Smooth muscle cell (in vitro differentiated cells): Measurements from ENCODE around the gene CDKAL1. TPM values are rescaled to one million over a fixed set of nuclear protein-coding genes. Genes with fewer than 3 reads are reported as not detected.
A peak's percentile ranks its signal among the peaks of the same experiment; 100 is the strongest.

Experiments used
- DNase-seq: peaks from one replicate; lab custom pipeline; 2025; ENCODE audit not compliant: unreplicated experiment; lab: John Stamatoyannopoulos, UW
- H2AFZ ChIP-seq: fragments of 200-600 bp; sonication (generic); 2 replicates; pipeline ENCODE4 v1.6.0; 2016; ENCODE audit warnings: antibody characterized with exemption, low read depth, mild to moderate bottlenecking
- H3F3A ChIP-seq: fragments of 200-600 bp; sonication (generic); 2 replicates; pipeline ENCODE4 v1.6.0; 2017; ENCODE audit warnings: antibody characterized with exemption, low read depth
- H3K27ac ChIP-seq: fragments of 200-600 bp; sonication (generic); 2 replicates; pipeline ENCODE4 v1.5.1; 2016; ENCODE audit warnings: low read depth, mild to moderate bottlenecking
- H3K27me3 ChIP-seq: fragments of 200-600 bp; sonication (generic); 2 replicates; pipeline ENCODE4 v1.6.1; 2016; ENCODE audit warnings: low read depth, mild to moderate bottlenecking
- H3K36me3 ChIP-seq: fragments of 200-600 bp; sonication (generic); 2 replicates; pipeline ENCODE4 v1.5.1; 2016; ENCODE audit warnings: low read depth
- H3K4me1 ChIP-seq: fragments of 200-600 bp; sonication (generic); 2 replicates; pipeline ENCODE4 v1.5.1; 2016; ENCODE audit warnings: low read depth
- H3K4me2 ChIP-seq: fragments of 200-600 bp; sonication (generic); 2 replicates; pipeline ENCODE4 v1.6.0; 2016; ENCODE audit warnings: mild to moderate bottlenecking
- H3K4me3 ChIP-seq: fragments of 200-600 bp; sonication (generic); 2 replicates; pipeline ENCODE4 v1.5.1; 2016; ENCODE audit warnings: mild to moderate bottlenecking
- H3K79me2 ChIP-seq: fragments of 200-600 bp; sonication (generic); 2 replicates; pipeline ENCODE4 v1.6.0; 2016; ENCODE audit warnings: low read depth, mild to moderate bottlenecking
- H3K9ac ChIP-seq: fragments of 200-600 bp; sonication (generic); 2 replicates; pipeline ENCODE4 v1.6.0; 2016; ENCODE audit warnings: low read depth
- H3K9me3 ChIP-seq: fragments of 200-600 bp; sonication (generic); replicated peaks from 2 replicates; pipeline ENCODE4 v1.5.1; 2016; ENCODE audit warnings: low read depth
- H4K20me1 ChIP-seq: fragments of 200-600 bp; sonication (generic); 2 replicates; pipeline ENCODE4 v1.6.0; 2016; ENCODE audit warnings: low read depth
- WGBS: methylation state at CpG from one replicate; pipeline ENCODE4 v1.1.7; 2016; ENCODE audit warnings: low lambda C conversion rate; 5-methylcytosine and 5-hydroxymethylcytosine counted together
- polyA plus RNA-seq: library from polyadenylated mRNA; unstranded; fragments of >200 nt; fragmentation: Nextera tagmentation; extraction: Ambion mirVana; gene quantifications from 2 replicates; pipeline ENCODE4 v1.2.1, GENCODE V29; 2016
- total RNA-seq: library from RNA; depleted of rRNA; stranded (reverse); fragments of >200 nt; gene quantifications from 2 replicates; pipeline ENCODE4 v1.2.3, GENCODE V29; 2014
- TF ChIP-seq, protein P1 (sequence below): fragments of 200-600 bp; sonication (generic); IDR thresholded peaks from 2 replicates; pipeline ENCODE4 v1.5.1; 2017; ENCODE audit warnings: borderline replicate concordance, mild to moderate bottlenecking, antibody characterized with exemption; ENCODE audit not compliant: insufficient read depth, poor library complexity, severe bottlenecking

CDKAL1 gene
- total and polyA plus RNA-seq, 2 experiments from 2014 or later = 16.5 to 16.6 TPM

DNA sequence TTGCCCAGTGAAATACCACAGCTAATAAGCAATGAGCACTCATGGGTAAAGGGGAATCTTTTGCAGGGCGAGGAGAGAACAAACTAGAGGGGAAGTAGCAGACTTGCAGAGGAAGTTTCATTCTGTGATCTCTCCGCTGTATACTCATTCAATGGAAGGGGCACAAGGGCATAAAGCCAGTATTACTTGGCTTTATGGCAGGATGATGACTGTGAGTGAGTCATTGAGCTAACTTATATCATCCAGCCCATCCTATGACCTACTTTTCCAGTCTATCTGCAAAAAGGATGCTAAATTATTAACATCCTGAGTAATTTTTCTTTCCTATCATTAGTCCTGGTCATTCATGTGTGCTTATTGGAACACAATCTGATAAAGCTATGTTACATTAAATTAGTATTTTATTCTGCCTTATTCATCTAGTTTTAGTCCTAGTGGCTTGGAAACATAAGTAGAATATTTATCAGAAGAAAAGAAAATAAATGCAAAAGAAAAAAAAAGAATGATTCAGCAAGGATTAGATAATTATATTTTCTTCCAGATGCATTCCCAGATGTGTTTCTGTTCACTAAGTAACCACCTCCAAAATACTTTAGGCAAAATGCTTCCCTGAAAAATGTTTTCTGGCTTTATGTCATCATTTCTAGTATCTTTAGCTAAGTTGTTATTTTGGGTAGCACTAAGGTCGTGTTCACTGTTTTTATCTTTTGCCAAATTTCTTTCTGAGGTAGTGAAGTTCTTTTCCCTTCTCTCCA is 471.7 kb downstream of the CDKAL1 start:
- Histone ChIP-seq H3K79me2 (no peaks in the 10 kb centered on the region), H3K36me3 (no peaks in the 10 kb centered on the region), H2AFZ (no peak overlapping the region), H3K4me2 (peak overlapping the region; percentile 69), H4K20me1 (no peaks in the 10 kb centered on the region), H3K4me3 (no peak overlapping the region), H3K27me3 (no peaks in the 10 kb centered on the region), H3K4me1 (peaks cover 6% of the 10 kb centered on the region), H3K9me3 (no peaks in the 10 kb centered on the region), H3K27ac (peak overlapping the region; percentile 79), H3K9ac (no peak overlapping the region), H3F3A (no peaks in the 10 kb centered on the region)
- DNase-seq = no peak
- TF ChIP-seq, protein P1, sequence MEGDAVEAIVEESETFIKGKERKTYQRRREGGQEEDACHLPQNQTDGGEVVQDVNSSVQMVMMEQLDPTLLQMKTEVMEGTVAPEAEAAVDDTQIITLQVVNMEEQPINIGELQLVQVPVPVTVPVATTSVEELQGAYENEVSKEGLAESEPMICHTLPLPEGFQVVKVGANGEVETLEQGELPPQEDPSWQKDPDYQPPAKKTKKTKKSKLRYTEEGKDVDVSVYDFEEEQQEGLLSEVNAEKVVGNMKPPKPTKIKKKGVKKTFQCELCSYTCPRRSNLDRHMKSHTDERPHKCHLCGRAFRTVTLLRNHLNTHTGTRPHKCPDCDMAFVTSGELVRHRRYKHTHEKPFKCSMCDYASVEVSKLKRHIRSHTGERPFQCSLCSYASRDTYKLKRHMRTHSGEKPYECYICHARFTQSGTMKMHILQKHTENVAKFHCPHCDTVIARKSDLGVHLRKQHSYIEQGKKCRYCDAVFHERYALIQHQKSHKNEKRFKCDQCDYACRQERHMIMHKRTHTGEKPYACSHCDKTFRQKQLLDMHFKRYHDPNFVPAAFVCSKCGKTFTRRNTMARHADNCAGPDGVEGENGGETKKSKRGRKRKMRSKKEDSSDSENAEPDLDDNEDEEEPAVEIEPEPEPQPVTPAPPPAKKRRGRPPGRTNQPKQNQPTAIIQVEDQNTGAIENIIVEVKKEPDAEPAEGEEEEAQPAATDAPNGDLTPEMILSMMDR = no peak
- WGBS = 29% methylated on average over 3 of the region's 3 CpGs

DNA sequence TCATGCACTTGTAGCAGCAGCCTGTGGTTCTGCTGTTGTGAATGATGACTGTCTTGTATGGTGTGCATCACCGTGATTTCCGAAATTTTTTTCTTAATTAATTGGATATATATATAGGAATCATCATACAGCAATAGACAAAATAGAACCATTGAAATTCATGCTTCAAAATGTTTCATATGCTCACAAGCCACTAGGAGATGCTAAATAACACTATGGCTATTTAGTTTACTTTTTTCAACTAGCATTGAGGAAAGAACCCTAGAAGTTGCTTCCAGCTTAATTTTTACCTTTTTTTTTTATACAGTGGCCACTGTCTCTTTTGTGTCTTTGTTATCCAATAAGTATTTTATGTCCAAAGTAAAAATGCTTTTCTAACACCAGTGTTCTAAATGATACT is 485.4 kb downstream of the CDKAL1 start:
- Histone ChIP-seq H4K20me1 (no peaks in the 10 kb centered on the region), H3K27ac (no peak overlapping the region), H3K4me2 (no peak overlapping the region), H3K36me3 (no peaks in the 10 kb centered on the region), H3F3A (peaks cover 3% of the 10 kb centered on the region), H3K9me3 (no peaks in the 10 kb centered on the region), H3K79me2 (no peaks in the 10 kb centered on the region), H3K9ac (no peak overlapping the region), H3K4me3 (no peak overlapping the region), H3K27me3 (no peaks in the 10 kb centered on the region), H3K4me1 (no peaks in the 10 kb centered on the region), H2AFZ (no peak overlapping the region)
- TF ChIP-seq, protein P1 = no peak
- 88% methylated on average over 2 of the region's 2 CpGs for WGBS
- no peak for DNase-seq

DNA sequence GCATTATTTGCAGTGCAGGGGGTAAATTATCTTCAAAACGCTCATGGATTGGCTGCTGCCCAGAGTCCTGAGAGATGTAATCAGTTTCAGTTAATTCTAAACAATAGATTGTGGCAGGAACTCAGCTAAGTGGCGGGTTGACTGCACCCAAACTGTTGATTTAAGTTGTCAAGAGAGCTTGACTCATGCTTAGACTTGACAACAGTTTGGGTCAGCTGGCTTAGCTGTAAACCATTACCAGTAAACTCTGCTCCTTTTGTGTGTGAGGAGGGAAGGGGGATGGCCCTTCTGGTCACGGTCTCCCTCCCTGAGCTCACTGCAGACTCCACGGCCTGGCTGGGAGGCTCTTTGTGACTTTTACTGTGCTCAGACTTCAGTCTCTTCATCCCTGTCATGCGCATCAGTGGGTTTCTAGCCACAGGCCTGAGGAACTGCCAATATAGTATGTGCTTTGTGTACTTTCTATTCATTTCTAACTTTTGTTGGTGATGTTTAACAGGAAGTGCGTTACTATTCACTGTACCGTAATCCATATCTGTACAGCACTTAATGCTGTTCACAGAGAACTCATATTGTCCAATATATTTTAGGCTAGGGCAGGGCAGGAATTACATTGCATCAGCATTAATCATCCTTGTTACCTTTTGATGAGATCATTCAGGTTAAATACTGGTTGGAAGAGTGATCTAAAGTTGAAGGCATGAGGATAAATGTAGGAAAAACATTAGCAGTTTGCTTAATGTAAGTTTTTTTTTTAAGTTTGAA is 488.3 kb downstream of the CDKAL1 start:
- H3K9ac ChIP-seq = peak overlapping the region; percentile 64
- WGBS = 23% methylated on average over 7 of the region's 7 CpGs
- DNase-seq = no peak

More for the DNA sequence above, 488.3 kb downstream of the CDKAL1 start:
- Histone ChIP-seq H3K79me2 (no peaks in the 10 kb centered on the region), H3K4me2 (peak overlapping the region; percentile 2), H3K4me1 (no peaks in the 10 kb centered on the region), H3K27me3 (no peaks in the 10 kb centered on the region), H3K27ac (peak overlapping the region; percentile 89), H4K20me1 (no peaks in the 10 kb centered on the region), H3K36me3 (no peaks in the 10 kb centered on the region), H3F3A (peaks cover 3% of the 10 kb centered on the region), H3K4me3 (no peak overlapping the region), H3K9me3 (no peaks in the 10 kb centered on the region), H2AFZ (no peak overlapping the region)
- TF ChIP-seq, protein P1 = no peak
